ENCODE results near the gene TSC22D2.

- TF ChIP-seq CTCF (IDR thresholded peaks at IDR 0.05; ENCODE audit: low read depth, low read length): no peak
- TF ChIP-seq MAX (IDR thresholded peaks at IDR 0.05; ENCODE audit: low read depth, low read length): no peak
- TF ChIP-seq POLR2A (IDR thresholded peaks at IDR 0.05; ENCODE audit: extremely low read depth, insufficient read length): no peak
- TF ChIP-seq MYC (IDR thresholded peaks at IDR 0.05; ENCODE audit: low read depth, low read length): no peak
These were observed 71.3 kb downstream of the TSC22D2 start for GRCh38 chr3:150479370-150479769.

Data from NB4 (cell line).